Left colon (tissue), 2 donors: ENCODE measurements around the gene NRAS. TPM values are rescaled to one million over a fixed set of nuclear protein-coding genes. Genes with fewer than 3 reads are reported as not detected.
"Not testable (repeated sequence)": the region's sequence is repeated elsewhere in the genome, so short reads cannot be mapped to it uniquely, and the experiment has no call there.

Source experiments
- ATAC-seq: fragments of 200-7000 bp; cut with Tn5 transposase; one replicate; pipeline ENCODE4 v1.9.1; 2020; ENCODE audit warnings: mild to moderate bottlenecking, moderate library complexity
- DNase-seq, 2 donors: peaks; one replicate each; pipeline ENCODE4 v3.0.0-alpha.2; 2020
- intact Hi-C, 2 donors: fragments of 100-400 bp; cut with DNase I in 1 of 2; cut with micrococcal nuclease in 1 of 2; formaldehyde crosslinking; loops; one replicate each; pipeline versions ENCODE4 v1.11.2 to v1.14.0; 2022; cut with DNase I, micrococcal nuclease
- long read RNA-seq: library from polyadenylated mRNA; unstranded; transcript quantifications from one replicate; pipeline ENCODE4 v2.0.0, GENCODE V29; 2021
- total RNA-seq, 2 donors: library from RNA; stranded (reverse); fragmentation: NEBNext Ultra II Directional; extraction: Animal tissue kit (Norgen Biotek cat#: 25700); gene quantifications; one replicate each; pipeline ENCODE4 v1.2.1, GENCODE V29; 2021
- donor health status: DM: no; HTN: no; CAD: no.
- donor health status: DM: yes; HTN: yes; CAD: no.

Gene NRAS
- 10 to 100 TPM; 48.4 to 63.6 TPM for total RNA-seq
- long read RNA-seq, full-length matches to known transcripts = 45 of 63 reads
- long read RNA-seq, partial matches to known transcripts = 2 of 63 reads
- long read RNA-seq, other reads (novel, unspliced or antisense) = 16 of 63 reads

- intact Hi-C loops = no loop called here
- peak; percentile 90 for ATAC-seq
- peak; percentile 95 to 98 for DNase-seq
Measured at GRCh38 chr1:114716304-114717170, at the start of gene NRAS. Gene NRAS, minus strand, starts transcription at chr1:114716771. Its CDS starts 611 bp downstream, at chr1:114716160.

GRCh38 chr1:114764689-114765088 is 48.1 kb upstream of the NRAS start:
- intact Hi-C loops = no loop called here
- ATAC-seq = no peak

DNA sequence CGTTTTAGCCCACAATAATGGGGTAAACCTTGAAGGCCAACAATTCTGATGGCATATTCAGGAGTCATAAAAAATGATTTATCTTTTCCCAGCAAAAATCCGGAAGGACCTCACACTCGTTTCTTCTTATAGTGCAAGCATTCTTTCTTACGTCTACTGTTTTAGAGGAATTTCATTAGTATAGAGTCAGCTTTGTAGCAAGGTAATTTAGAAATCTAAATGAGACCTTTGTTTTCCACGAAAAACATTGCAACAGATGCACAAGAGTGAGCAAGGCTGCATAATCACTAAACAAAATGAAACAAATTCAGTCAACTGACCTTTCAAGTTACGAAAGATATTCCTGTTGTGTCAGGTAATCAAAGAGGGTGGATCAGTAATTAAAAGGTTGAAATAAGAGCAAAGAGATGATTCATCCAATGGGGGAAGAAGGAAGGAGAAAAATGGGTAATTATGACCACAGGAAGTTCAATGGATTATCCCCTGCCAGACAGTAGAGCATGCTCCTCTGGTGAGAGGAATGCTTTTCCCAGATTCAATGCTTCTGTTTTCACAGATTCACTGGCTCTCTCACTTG is 41.8 kb upstream of the NRAS start:
- DNase-seq (no peak), ATAC-seq (peak; percentile 52)
- intact Hi-C loops = no loop called here

More at GRCh38 chr1:114764689-114765088, 48.1 kb upstream of the NRAS start:
- no peak for DNase-seq

DNA sequence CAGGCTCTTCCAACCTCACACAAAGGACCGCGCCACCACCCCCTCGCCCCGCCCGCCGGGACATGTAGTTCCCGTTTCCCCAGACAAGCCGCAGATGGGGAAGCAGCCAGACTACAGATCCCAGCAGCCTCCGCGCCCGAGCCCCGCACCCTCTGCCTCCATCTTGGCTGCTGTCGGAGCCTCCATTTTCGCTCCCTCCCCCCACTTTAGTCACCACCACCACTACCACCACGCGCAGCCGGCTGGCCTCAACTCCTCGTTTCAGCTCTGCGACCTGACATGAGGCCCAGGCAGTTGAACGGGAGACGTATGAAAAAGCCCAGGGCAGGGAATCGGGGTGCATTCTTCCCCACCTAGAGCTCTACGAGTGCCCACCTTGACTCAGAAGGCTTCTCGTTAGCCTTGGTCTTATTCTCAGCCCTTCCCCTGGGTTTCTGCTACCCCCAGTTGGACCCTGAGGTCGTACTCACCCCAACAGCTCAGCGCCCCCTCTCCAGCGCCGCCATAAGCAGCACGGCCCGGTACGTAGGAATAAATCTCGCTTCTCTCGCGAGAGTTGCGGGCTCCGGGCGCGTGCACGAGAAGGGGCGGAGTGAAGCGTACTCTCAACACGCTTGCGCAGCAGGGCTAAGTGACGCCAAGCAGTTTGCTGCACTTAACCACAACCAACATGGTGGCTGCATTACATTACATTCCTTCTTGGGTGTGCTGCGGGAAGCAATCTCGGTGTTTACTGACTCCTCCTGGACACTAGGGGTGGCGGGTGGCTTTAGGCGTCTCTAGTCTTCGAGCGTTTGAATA is 41.1 kb upstream of the NRAS start, which contains the start of gene CSDE1:
CSDE1 (minus strand) TSS at position 530 of the 801 bp plus-strand sequence. CDS start 18,094 bp downstream, outside the sequence.
- intact Hi-C loops = no loop called here
- ATAC-seq = peak; percentile 90
- peak; percentile 97 for DNase-seq

DNA sequence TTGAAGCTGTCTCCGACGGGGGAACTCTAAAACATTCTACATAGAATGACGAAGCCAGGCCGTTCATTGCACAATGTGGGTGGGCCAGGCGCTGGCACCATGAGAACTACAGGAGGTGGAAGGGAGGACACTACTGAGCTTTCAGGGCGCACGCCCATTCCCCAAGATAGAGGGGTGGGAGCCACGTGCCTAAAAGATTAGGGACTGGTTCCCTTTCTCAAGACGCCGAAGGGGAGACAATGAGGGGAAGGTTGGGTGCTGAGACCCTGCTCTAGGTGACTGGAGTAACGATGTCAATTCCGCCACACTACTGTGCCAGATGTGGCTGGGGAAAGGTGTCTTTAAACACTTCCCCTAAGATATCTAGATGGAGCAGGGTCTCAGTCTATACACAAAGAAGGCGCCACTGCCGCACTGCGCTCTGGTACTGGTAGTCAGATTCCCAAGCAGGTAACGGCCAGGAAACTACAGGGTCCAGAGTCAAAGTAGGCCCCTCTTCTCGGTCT is 40.4 kb upstream of the NRAS start:
- no peak for ATAC-seq
- peak in 1 of 2 donors; percentile 35 for DNase-seq
- intact Hi-C loops = no loop called here

GRCh38 chr1:114756009-114756892 is 39.7 kb upstream of the NRAS start:
- intact Hi-C loops = no loop called here
- peak; percentile 11 for ATAC-seq
- DNase-seq = no peak

- no peak for ATAC-seq
- no peak for DNase-seq
- intact Hi-C loops = no loop called here
Measured at GRCh38 chr1:114755006-114755931, 38.7 kb upstream of the NRAS start.

DNA sequence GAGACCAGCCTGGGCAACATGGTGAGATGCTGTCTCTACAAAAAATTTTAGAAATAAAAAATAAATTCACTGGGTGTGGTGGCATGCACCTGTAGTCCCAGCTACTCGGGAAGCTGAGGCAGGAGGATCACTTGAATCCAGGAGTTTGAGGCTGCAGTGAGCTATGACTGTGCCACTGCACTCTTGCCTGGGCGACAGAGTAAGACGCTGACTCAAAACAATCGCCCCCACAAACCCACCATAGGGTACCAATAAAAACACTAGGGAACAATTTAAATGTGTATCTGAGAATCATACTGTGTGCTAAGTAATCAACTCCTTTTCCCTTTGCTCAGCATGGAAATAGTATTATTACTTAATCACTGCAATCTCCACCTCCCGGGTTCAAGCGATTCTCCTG is 37.1 kb upstream of the NRAS start:
- ATAC-seq, DNase-seq, intact Hi-C loops: not testable (repeated sequence)

DNA sequence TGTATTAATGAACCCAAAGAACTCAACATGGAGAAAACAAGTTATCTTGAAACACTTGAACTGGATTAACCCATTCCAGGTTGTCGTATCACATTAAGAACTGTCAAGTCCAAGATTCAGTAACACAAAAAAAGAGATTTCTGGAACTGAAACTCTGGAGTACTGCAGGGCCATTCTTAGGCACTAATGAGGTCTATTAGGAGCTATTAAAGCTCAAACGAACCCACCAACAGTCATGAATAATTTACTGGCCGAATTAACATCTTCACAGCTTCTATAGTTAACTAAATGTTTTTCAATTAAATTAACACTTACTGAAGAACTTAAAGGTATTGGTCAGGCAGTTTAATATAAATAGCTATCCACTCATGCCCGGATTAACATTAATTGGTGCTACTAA is 36.6 kb upstream of the NRAS start:
- ATAC-seq = no peak
- intact Hi-C loops = no loop called here
- DNase-seq = no peak

GRCh38 chr1:114750780-114751179 is 34.2 kb upstream of the NRAS start:
- ATAC-seq (no peak), DNase-seq (no peak)
- intact Hi-C loops = no loop called here

DNA sequence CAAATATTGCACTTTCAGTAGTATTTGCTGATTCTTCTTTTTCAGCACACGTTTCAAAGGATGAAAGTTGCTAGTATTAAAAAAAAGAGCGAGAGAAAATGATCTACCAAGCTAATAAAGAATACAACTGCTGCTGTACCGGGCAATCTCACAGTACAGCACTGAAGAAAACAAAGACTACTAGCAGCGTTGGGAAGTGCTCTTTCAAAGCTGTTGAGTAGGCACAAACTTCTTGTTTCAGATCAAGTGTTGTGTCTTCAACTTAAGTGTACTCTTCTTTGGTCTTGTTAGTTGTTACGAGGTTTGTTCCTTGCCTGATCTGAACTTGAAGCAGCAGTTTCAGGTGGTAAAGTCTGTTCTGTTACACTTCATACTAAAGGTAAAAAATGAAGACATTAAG is 33.3 kb upstream of the NRAS start:
- intact Hi-C loops = no loop called here
- ATAC-seq = no peak
- no peak for DNase-seq

DNA sequence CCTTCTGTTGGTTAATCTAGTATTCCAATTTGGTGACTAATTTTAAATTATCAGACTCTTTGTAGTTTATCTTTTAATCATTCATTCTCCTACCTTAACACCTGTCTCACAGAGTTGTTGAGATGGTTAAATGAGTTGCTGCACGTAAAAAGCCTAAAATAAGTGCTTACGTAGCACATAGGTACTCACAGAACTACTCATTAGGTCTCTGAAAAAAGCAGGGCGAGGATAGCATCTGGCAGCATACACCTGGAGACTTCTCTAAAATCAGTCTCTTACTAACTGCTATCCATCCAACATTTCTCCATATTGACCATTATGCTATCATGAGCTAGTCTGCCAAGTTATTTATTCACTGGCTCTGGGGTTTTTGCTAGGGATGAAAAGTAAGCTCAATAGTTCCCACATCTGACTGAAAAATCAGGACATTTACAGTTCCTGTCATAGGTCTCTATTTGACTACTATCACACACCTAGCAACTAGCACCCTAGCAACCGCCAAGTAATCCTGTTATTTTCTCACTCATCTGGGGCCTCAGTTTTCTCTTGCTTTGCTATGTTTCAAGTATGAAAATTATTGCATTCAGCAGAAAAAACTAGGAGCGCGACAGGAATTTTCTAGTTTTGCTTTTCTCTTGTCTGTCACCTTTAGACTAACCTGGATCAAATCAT is 30.0 kb upstream of the NRAS start:
- no peak for ATAC-seq
- no peak for DNase-seq
- intact Hi-C loops = no loop called here

- no peak for DNase-seq
- no peak for ATAC-seq
- intact Hi-C loops = no loop called here
Measured at GRCh38 chr1:114745291-114745690, 28.7 kb upstream of the NRAS start.

DNA sequence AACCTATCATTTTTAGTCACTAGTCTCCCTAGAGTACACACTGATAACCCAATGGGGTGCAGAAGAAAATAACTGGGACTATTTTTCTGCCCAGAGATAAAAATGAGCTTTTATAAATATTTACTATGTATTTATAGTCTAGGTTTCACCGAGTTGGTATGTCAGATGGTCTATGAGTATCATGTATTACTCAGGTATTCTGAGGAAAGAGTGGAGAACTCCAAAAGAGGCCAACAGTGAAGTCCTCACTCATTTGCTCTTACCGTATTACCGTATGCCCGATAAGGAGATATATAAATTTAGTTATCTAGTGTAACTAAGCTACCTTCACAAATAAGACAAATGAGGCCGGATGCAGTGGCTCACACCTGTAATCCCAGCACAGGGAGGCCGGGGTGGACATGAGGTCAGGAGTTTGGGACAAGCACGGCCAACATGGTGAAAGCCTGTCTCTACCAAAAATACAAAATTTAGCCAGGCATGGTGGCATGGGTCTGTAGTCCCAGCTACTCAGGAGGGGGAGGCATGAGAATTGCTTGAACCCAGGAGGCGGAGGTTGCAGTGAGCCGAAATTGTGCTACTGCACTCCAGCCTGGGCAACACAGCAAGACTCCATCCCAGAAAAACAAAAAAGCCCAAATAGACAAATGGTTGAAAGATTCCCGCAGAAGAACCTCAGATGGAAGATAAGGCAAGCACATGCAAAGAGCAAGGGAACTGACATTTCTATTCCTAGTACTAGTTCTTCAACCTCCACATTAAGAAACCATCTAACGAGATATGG is 25.6 kb upstream of the NRAS start:
- ATAC-seq (no peak), DNase-seq (no peak)
- intact Hi-C loops = no loop called here

GRCh38 chr1:114740331-114740730 is 23.8 kb upstream of the NRAS start:
- ATAC-seq (no peak), DNase-seq (no peak)
- intact Hi-C loops = no loop called here
